SIG-M5 treated with dmso at 0.1 percent for 504 hours (cell line): ENCODE results near the gene BSDC1.
"Not testable (repeated sequence)": the region's sequence is repeated elsewhere in the genome, so short reads cannot be mapped to it uniquely, and the experiment has no call there.

ENCODE experiments used
- DNase-seq: peaks from one replicate; lab custom pipeline; 2025; ENCODE audit not compliant: unreplicated experiment; lab: John Stamatoyannopoulos, UW

Gene BSDC1

GRCh38 chr1:32394141-32394889, at the start of gene BSDC1:
TSS of gene BSDC1 (minus strand) at chr1:32394441. CDS start at chr1:32394414, 27 bp downstream.
- DNase-seq, result peak; percentile 97

DNA sequence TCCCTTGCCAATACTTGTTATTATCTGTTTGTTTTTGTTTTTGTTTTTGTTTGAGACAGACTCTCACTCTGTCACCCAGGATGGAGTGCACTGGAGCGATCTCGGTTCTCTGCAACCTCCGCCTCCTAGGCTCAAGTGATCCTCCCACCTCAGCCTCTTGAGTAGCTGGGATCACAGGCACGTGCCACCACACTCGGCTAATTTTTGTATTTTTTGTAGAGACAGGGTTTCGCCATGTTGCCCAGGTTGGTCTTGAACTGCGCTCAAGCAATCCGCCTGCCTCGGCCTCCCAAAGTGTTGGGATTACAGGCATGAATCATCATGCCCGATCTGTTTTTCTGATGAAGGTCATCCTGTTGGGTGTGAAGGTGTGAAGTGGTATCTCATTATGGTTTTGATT, 47.2 kb upstream of the BSDC1 start:
- DNase-seq, result not testable (repeated sequence)

DNA sequence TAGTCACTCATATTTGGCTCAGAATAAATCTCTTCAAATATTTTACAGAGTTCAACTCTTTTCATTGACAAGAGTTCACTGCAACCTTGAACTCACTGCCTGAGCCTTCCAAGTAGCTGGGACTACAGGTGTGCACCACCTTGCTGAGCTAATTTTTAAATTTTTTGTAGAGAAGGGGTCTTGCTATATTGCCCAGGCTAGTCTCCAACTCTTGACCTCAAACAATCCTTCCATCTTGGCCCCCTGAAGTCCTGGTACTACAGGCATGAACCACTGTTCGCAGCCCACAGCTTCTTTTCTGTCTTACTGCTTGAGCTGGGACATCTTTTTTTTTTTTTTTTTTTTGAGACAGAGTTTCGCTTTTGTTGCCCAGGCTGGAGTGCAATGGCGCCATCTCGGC, 44.5 kb upstream of the BSDC1 start:
- DNase-seq, result not testable (repeated sequence)

DNA sequence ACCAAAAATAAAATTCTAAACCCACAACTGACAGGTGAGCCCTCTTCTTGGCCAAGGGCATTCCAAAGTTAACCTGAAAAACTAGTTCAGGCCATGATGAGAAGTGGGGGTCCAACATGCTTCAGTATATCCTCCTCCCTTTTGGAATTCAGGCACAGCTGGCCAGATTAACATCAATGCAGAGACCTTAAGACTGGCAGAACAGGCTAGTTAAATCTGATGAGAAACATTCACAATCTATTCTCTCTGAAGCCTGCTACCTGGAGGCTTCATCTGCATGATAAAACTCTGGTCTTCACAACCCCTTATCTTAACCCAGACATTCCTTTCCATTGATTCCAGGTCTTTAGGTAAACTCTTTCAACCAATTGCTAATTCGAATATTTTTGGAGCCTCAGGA, 43.9 kb upstream of the BSDC1 start:
- no peak for DNase-seq

- DNase-seq, result no peak
Measured at GRCh38 chr1:32431736-32432400, 37.6 kb upstream of the BSDC1 start.

DNA sequence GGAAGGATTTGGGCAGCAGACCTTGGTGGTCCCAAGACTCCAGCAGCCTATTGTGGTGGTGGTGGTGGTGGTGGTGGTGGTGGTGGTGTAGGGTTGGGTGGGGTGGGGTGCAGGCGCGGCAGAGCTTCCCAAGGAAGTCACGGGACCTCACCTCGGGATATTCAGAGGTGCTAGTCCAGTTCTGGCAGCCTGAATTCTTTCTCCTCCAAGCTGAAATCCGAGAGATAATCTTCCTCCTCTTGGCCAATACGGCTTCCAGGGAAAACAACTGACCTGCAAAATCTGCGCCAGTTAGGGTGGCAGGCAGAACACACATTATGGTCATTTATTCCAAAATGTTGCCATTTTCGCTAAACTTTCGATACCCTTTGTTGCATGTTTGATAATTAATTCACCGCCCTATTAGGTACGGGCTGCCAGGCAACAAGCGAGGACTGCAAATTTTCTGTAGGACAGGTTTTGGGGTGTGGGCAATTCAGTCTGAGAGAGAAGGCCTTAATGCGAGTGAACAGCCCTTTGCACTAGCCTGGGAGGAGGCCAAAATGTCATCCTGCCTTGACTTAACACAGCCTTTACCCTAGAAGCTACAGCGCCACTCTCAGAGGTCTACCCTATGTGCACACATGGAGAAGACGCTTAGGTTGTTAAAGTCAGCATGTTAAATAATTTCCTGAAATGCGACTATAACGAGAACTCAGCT, 33.2 kb upstream of the BSDC1 start:
- no peak for DNase-seq

DNA sequence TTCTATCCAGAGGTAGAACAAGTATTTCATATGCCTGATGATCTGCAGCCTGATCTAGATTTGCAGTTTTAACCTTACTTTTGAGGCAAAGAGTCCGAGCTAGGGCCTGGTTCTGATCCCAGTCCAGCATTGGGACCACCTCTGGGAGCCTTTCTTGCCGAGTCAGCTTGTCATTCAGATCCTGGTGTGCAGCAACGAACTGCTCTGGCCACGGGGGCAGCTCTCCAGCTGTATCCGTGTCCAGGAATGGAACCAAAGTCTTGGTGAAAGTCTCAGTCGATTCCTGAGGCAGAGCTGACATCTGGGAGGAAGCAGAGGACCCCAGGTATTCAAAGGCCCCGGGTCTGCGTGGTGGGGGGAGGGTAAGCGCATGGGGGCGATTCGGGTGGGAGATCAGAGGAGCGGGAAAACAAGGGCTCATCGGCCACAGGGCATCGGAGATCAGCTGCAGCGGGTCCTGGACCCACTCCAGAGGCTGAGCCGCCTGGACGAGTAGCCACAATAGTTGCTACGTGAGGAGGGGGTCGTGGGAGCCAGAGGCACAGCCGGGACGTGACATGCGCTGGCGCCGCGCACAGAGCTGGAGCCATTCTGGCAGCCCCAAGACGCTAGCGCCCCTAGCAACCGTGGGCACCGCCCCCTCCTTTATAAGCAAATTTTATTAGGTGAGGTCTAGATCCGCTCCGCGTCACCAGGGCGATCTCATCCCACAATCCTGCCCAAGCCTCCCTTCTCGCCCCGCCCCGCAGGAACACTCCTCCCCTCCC, 32.4 kb upstream of the BSDC1 start:
- DNase-seq, result no peak

DNA sequence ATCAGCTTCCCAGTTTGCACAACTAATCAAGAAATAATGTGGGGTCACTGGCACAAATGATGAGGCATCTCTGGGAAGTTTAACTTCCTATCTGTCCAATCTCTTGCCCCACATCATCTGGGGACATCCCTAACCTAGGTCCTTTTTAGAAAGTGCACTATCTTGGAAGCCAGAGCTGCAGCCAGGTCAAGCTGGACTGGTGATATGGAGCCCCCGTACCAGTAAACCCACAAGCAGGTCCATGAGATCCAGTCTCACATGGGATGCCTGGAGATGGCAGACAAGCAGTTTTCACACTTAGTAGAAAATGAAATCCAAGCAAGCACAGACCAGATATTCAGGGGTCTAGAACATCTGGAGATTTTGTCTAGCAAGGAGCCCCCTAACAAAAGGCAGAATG, 27.5 kb upstream of the BSDC1 start:
- no peak for DNase-seq

DNA sequence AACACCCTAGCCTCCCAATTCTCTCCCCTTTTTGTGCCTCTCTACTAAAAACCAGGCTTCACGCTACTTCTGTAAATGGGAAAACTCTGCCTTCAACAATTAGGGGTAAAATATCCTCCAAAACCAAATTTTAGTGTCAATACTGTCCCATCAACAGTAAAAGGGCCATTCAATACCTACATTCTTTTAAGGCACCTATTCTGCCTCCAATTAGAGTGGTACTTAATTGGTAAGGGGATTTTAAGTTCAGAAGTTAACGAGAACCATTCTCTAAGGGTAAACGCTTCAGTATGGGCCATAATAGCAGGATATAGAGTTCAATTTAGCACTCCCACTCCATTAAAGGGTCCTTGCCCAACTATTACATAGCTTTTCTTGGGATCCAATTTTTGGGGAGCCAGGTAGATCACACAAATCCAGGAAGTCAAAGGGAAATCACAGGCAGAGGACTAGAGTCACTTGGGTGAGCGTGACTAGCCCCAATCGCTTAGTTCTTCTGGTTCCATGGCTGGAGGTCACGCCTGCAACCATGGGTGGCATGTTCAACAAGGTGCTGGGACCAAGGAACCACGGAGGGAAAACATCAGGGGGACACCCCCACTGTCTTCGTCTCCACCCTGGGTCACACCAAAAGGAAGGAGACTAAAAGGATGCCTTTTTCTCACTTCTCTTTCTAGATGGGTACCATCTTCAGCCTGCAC, 20.1 kb upstream of the BSDC1 start:
- DNase-seq, result no peak

GRCh38 chr1:32413507-32414185, 19.4 kb upstream of the BSDC1 start:
- peak; percentile 76 for DNase-seq

DNA sequence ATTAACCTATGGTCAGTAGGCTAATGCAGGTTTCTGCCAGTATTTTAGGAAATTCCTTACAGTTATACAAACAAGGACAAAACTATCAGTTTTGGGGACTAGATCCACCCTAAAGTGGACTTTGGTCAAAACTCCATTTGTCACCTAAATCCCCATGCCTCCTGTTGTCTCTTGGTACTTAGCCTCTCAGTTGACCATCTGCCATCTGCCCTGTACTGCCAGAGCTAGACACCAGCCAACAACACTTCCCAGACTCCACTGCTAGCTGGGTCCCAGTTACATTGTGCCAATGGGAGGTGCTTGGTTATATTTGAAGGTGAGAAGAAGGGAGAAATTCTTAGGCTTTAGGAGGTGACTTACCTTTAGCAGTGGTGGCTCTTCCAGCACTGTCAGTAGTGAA, 17.0 kb upstream of the BSDC1 start:
- no peak for DNase-seq

DNA sequence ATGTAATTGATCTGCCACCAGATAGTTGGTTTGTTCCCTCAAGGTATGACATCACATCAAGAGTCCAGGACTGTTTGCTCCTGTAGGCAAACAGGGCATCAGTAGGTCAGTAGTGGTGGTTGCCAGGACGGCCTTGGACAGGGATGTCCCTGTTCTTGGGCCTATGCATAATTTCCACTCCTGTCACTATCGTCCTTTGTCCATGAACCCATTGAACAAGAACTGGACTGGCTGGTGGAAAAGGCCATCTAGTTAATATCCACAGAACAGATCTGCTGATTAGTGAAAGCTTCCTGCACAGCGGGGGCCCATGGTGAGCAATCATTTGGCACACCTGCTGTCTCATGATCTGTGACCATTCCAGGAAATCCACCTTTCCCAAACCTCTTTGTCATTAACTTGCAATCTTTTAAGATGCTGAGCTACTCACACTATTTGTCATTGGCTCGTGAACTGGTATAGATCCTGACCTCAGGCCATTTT, 12.4 kb upstream of the BSDC1 start:
- no peak for DNase-seq

DNA sequence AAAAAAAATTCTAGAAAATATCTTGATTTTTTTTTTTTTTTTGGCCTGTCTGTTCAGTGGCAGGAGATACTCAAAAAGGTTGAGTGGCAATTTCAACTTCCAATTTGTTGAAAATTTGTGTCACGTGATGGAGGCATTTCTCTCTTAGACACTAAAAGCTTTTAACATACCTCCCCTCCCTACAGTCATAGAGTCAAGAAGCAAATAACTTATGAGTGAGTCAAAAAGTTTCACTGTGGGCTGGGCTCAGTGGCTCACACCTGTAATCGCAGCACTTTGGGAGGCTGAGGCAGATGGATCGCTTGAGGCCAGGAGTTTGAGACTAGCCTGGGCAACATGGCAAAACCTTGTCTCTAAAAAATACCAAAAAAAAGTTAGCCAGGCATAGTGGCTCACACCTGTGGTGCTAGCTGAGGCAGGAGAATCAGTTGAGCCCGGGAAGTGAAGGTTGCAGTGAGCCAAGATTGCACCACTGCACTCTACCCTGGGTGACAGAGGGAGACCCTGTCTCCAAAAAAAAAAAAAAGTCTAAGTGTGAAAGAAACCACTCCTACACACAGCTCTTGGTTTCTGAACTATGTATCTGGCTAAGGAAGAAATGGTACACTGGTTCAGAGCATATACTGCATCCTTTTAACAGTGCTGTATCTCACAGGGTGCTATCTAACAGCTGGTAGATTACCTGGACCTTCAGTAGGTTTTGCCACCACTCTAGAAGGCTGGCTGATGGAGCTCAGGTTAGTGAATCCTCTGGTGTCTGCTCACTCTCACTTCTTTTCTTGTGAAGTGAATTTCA, 11.6 kb upstream of the BSDC1 start:
- no peak for DNase-seq

DNA sequence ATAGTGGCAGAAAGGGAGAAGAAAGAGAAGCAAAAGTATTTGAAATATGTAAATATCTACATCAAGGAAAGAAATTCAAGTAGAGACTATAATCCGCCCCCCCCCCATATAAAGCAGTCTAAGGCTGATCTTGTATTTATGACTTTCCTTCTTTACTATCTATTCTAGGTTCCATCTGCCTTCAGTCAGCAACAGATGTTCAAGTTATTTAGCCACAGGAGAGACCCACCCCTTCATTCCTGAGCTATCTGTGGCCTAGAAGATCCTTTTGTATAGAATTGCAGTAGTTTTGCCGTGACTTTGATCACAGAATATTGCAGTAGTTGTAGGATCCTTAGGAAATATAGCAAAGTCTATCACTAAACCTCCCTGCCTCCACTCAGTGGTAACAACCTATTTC, 10.7 kb upstream of the BSDC1 start:
- no peak for DNase-seq

GRCh38 chr1:32400876-32401631, 6.8 kb upstream of the BSDC1 start:
- peak; percentile 14 for DNase-seq

- no peak for DNase-seq
Measured at GRCh38 chr1:32399843-32400242, 5.6 kb upstream of the BSDC1 start.

DNA sequence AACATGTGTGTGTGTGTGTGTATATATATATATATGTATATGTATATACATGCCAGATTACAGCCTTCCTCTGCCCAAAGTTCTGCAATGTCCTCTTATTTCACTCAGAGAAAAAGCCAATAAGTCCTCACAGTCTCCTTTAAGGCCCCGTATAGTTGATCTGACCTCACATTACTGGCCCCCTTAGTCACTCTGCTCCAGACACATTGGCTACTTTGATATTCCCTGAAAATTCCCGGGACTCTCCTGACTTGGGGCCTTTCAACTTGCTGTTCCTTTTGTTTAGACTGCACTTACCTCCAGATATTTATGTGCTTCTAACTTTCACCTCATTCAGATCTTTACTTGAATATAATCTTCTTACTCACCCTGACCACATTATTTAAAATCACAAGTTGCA, 4.2 kb upstream of the BSDC1 start:
- DNase-seq, result no peak

DNA sequence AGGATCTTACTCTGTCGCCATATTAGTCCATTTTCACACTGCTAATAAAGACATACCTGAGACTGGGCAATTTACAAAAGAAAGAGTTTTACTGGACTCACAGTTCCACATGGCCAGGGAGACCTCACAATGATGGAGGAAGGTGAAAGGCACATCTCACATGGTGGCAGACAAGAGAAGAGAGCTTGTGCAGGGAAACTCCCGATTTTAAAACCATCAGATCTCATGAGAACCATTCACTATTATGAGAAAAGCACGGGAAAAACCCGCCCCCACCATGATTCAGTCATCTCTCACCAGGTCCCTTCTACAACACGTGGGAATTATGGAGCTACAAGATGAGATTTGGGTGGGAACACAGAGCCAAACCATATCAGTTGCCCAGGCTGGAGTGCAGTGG, 2.3 kb upstream of the BSDC1 start:
- DNase-seq, result not testable (repeated sequence)
